ENCODE measurements around the gene SMG6. TPM values are rescaled to one million over a fixed set of nuclear protein-coding genes. Genes with fewer than 3 reads are reported as not detected.

The SMG6 gene
- total and polyA plus RNA-seq, 3 experiments from 2014 or later: 11.2 to 54.1 (median 53.3) TPM

- no peaks in the 10 kb centered on the region for H3K9me3 Mint-ChIP-seq
- H3K4me1 Mint-ChIP-seq: peaks cover 12 to 20% (median 18%) of the 10 kb centered on the region in 3 donors
- no peaks in the 10 kb centered on the region for H3K36me3 ChIP-seq (ENCODE audit: insufficient read depth, low read length)
- no peak overlapping the region for H3K4me3 Mint-ChIP-seq
- no peak overlapping the region for H3K27ac Mint-ChIP-seq
- H3K4me3 ChIP-seq (ENCODE audit: low read length): no peak overlapping the region
- H3K36me3 Mint-ChIP-seq: peaks cover 0 to 31% (median 10%) of the 10 kb centered on the region in 3 donors
- H3K27me3 Mint-ChIP-seq: peaks cover 0 to 2% of the 10 kb centered on the region in 2 donors
- no peak overlapping the region for H3K27ac ChIP-seq (ENCODE audit: low read depth, low read length)
- H3K4me1 ChIP-seq (ENCODE audit: insufficient read depth, low read length): peaks cover 8% of the 10 kb centered on the region
- no peaks in the 10 kb centered on the region for H3K9me3 ChIP-seq (ENCODE audit: low read length)
- ChIA-PET CTCF (interaction anchor here (0.7 to 1.1 kb wide), 2 partner anchors 28 to 88 kb away, joined by 3 read pairs; no protein-coding TSS in a partner anchor), POLR2A (no interaction called here)
- H3K27me3 ChIP-seq (ENCODE audit: insufficient read depth, low read length, poor library complexity, severe bottlenecking): no peaks in the 10 kb centered on the region
- no peak for DNase-seq
Observed at GRCh38 chr17:2140683-2141082, 162.9 kb downstream of the SMG6 start.

DNA sequence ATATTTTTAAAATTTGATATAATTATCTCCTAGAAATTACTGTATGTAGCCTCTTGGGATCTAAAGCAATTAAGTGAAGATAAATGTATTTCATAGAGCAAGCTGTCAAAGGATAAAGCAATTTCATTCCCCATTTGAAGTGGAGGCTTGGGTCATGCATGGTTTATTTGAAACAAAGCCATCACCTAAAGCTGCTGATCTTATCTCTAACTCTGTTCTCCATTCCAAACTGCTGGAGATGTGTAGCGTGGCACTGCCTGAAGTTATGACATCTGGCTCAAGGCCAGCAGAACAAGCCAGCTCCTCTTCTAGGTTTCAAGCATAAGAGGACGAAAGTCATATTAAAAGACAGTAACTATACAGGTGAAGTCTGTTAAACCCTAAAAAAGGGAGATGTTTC is 164.8 kb downstream of the SMG6 start:
- no peaks in the 10 kb centered on the region for H3K9me3 Mint-ChIP-seq
- peak overlapping the region in 6 of 8 donors; percentile 14 to 81 (median 63) for H3K27ac Mint-ChIP-seq
- peaks cover 12 to 20% (median 18%) of the 10 kb centered on the region in 3 donors for H3K4me1 Mint-ChIP-seq
- Histone ChIP-seq H3K27ac (ENCODE audit: low read depth, low read length) (no peak overlapping the region), H3K4me3 (ENCODE audit: low read length) (no peak overlapping the region), H3K9me3 (ENCODE audit: low read length) (no peaks in the 10 kb centered on the region), H3K4me1 (ENCODE audit: insufficient read depth, low read length) (peaks cover 8% of the 10 kb centered on the region), H3K36me3 (ENCODE audit: insufficient read depth, low read length) (no peaks in the 10 kb centered on the region), H3K27me3 (ENCODE audit: insufficient read depth, low read length, poor library complexity, severe bottlenecking) (no peaks in the 10 kb centered on the region)
- ChIA-PET CTCF (interaction anchor here (0.8 to 1.5 kb wide), 4 partner anchors 14 to 82 kb away, joined by 3 to 4 read pairs (median 3); no protein-coding TSS in a partner anchor), POLR2A (no interaction called here)
- no peak for DNase-seq
- H3K4me3 Mint-ChIP-seq: no peak overlapping the region
- H3K27me3 Mint-ChIP-seq: peaks cover 0 to 2% of the 10 kb centered on the region in 2 donors
- H3K36me3 Mint-ChIP-seq: peaks cover 0 to 21% (median 7%) of the 10 kb centered on the region in 3 donors

DNA sequence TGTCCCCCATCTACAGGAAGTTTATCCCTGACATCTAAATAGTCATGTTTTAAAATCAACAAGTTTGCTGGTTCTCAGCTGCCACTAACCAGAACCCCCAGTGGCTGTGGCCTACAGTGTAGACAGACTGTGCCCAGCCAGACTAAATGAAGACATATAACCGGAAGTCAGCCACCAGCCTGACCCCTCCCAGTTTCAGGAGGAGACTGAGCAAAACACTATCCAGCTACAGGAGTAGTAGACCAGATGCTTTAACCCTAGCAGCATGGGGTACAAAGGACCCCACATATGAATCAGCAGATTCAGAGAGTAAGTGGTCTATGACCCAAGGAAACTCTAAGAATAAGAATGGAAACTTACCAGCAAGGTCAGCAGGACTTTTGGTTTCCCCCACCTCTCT is 165.3 kb downstream of the SMG6 start:
- POLR2A ChIA-PET: no interaction called here
- H3K4me1 ChIP-seq (ENCODE audit: insufficient read depth, low read length): peaks cover 8% of the 10 kb centered on the region
- H3K4me3 ChIP-seq (ENCODE audit: low read length): no peak overlapping the region
- Mint-ChIP-seq H3K27me3 (peaks cover 0 to 2% of the 10 kb centered on the region in 2 donors), H3K27ac (peak overlapping the region in 7 of 8 donors; percentile 22 to 93 (median 78)), H3K4me1 (peaks cover 12 to 18% (median 17%) of the 10 kb centered on the region in 3 donors), H3K9me3 (no peaks in the 10 kb centered on the region), H3K36me3 (peaks cover 0 to 22% (median 6%) of the 10 kb centered on the region in 3 donors), H3K4me3 (peak overlapping the region in 1 of 7 donors; percentile 19)
- H3K27ac ChIP-seq (ENCODE audit: low read depth, low read length): no peak overlapping the region
- H3K27me3 ChIP-seq (ENCODE audit: insufficient read depth, low read length, poor library complexity, severe bottlenecking): no peaks in the 10 kb centered on the region
- no peaks in the 10 kb centered on the region for H3K9me3 ChIP-seq (ENCODE audit: low read length)
- DNase-seq: peak in 3 of 5 donors; percentile 3 to 55 (median 6)
- H3K36me3 ChIP-seq (ENCODE audit: insufficient read depth, low read length): no peaks in the 10 kb centered on the region
- CTCF ChIA-PET: interaction anchor here (0.8 to 1.4 kb wide), 5 partner anchors 13 to 81 kb away, joined by 3 to 4 read pairs (median 3); no protein-coding TSS in a partner anchor

DNA sequence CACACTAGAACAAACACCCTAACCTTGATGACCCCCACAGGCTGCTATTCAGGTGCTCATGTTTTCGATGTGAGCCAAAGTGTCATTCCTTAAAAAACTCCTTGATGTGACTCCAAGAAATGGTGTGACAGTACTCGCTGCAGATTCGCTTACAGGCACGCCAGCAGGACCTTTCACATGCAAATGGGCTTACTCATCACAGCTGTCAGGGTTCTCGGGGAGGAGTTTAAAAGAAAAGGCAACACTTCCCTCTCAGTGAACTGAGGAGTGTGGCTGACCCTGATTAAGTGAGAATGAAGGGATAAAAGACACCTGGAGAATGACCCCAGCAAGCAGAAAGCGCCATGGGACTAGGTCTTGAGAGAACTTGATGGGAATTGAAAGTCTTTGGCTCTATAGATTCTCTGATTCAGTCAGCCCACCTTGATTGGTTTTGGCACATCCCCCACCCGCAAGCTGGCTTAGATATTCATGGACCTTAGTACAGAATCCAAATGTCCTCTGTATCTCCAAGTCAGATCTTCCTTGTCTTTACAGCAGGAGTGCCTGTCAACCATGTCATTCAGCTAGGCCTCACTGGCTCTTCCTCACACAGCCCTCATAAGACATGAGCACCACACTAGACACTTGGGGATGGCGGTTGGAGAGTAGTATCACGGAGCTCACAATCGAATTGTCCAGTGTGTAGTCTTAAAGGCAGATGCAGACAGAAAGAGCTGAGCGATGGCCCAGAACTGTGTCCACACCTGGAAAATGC is 166.1 kb downstream of the SMG6 start:
- Histone ChIP-seq H3K27me3 (ENCODE audit: insufficient read depth, low read length, poor library complexity, severe bottlenecking) (no peaks in the 10 kb centered on the region), H3K27ac (ENCODE audit: low read depth, low read length) (no peak overlapping the region), H3K4me1 (ENCODE audit: insufficient read depth, low read length) (peaks cover 8% of the 10 kb centered on the region), H3K36me3 (ENCODE audit: insufficient read depth, low read length) (no peaks in the 10 kb centered on the region), H3K9me3 (ENCODE audit: low read length) (no peaks in the 10 kb centered on the region), H3K4me3 (ENCODE audit: low read length) (no peak overlapping the region)
- ChIA-PET CTCF (interaction anchor here (0.8 to 1.5 kb wide), 6 partner anchors 12 to 81 kb away, joined by 3 to 5 read pairs (median 4); no protein-coding TSS in a partner anchor), POLR2A (no interaction called here)
- no peaks in the 10 kb centered on the region for H3K9me3 Mint-ChIP-seq
- H3K27me3 Mint-ChIP-seq: peaks cover 0 to 2% of the 10 kb centered on the region in 2 donors
- peaks cover 0 to 26% (median 5%) of the 10 kb centered on the region in 3 donors for H3K36me3 Mint-ChIP-seq
- H3K4me3 Mint-ChIP-seq: no peak overlapping the region
- DNase-seq: no peak
- H3K27ac Mint-ChIP-seq: peak overlapping the region in 3 of 8 donors; percentile 9 to 81 (median 22)
- H3K4me1 Mint-ChIP-seq: peaks cover 12 to 16% (median 15%) of the 10 kb centered on the region in 3 donors

DNA sequence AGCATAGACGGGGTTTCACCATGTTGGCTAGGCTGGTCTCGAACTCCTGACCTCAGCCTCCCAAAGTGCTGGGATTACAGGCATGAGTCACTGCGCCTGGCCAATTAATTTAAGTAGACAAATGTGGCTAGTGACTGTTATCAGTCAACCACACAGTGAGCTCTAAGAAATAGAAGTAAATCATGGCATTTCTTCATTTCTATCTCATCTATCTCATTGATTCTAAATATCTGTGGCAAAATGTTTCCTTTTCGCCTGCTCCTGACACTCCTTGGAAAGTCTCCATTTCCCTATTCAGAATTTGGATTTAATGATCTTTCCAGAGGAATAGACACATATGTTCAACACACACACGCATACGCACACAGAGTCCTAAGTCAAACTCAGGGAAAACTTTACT is 167.3 kb downstream of the SMG6 start:
- H3K36me3 ChIP-seq (ENCODE audit: insufficient read depth, low read length): no peaks in the 10 kb centered on the region
- peaks cover 0 to 32% (median 7%) of the 10 kb centered on the region in 3 donors for H3K36me3 Mint-ChIP-seq
- H3K4me3 Mint-ChIP-seq: no peak overlapping the region
- H3K9me3 Mint-ChIP-seq: no peaks in the 10 kb centered on the region
- H3K9me3 ChIP-seq (ENCODE audit: low read length): no peaks in the 10 kb centered on the region
- POLR2A ChIA-PET: no interaction called here
- H3K4me1 Mint-ChIP-seq: peaks cover 12 to 16% (median 15%) of the 10 kb centered on the region in 3 donors
- H3K27ac ChIP-seq (ENCODE audit: low read depth, low read length): no peak overlapping the region
- no peak for DNase-seq
- peaks cover 8% of the 10 kb centered on the region for H3K4me1 ChIP-seq (ENCODE audit: insufficient read depth, low read length)
- CTCF ChIA-PET: interaction anchor here (1.5 kb wide), 1 partner anchor 27 kb away, joined by 3 read pairs; no protein-coding TSS in a partner anchor
- peak overlapping the region in 1 of 8 donors; percentile 12 for H3K27ac Mint-ChIP-seq
- H3K4me3 ChIP-seq (ENCODE audit: low read length): no peak overlapping the region
- H3K27me3 ChIP-seq (ENCODE audit: insufficient read depth, low read length, poor library complexity, severe bottlenecking): no peaks in the 10 kb centered on the region
- H3K27me3 Mint-ChIP-seq: no peaks in the 10 kb centered on the region

DNA sequence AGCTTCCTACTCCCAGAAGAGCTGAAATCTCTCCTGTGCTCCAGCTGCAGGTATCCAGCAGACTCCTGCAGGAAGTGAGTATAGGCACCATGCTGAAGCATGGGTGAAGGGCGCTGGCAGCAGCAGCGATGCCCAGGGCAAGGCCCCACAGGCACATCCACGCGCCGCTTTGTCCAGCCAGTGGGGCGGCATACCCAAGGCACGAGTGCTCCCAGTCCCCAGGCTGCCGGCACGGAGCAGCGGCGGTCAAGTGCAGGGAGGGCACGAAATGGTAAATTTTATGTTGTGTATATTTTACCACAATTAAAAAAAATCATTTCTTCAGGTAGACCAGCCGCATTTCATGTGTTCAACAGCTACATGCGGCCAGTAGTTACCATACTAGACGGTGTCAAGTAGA is 175.6 kb downstream of the SMG6 start:
- peaks cover 0 to 1% of the 10 kb centered on the region in 2 donors for H3K27me3 Mint-ChIP-seq
- Histone ChIP-seq H3K27me3 (ENCODE audit: insufficient read depth, low read length, poor library complexity, severe bottlenecking) (no peaks in the 10 kb centered on the region), H3K9me3 (ENCODE audit: low read length) (no peaks in the 10 kb centered on the region), H3K36me3 (ENCODE audit: insufficient read depth, low read length) (peaks cover 4% of the 10 kb centered on the region), H3K27ac (ENCODE audit: low read depth, low read length) (no peak overlapping the region), H3K4me1 (ENCODE audit: insufficient read depth, low read length) (peaks cover 13% of the 10 kb centered on the region), H3K4me3 (ENCODE audit: low read length) (no peak overlapping the region)
- DNase-seq: no peak
- no peak overlapping the region for H3K4me3 Mint-ChIP-seq
- no peaks in the 10 kb centered on the region for H3K9me3 Mint-ChIP-seq
- H3K4me1 Mint-ChIP-seq: peaks cover 15 to 22% (median 21%) of the 10 kb centered on the region in 3 donors
- CTCF ChIA-PET: no interaction called here
- POLR2A ChIA-PET: no interaction called here
- H3K27ac Mint-ChIP-seq: peak overlapping the region in 1 of 8 donors; percentile 80
- H3K36me3 Mint-ChIP-seq: peaks cover 0 to 33% (median 10%) of the 10 kb centered on the region in 3 donors

DNA sequence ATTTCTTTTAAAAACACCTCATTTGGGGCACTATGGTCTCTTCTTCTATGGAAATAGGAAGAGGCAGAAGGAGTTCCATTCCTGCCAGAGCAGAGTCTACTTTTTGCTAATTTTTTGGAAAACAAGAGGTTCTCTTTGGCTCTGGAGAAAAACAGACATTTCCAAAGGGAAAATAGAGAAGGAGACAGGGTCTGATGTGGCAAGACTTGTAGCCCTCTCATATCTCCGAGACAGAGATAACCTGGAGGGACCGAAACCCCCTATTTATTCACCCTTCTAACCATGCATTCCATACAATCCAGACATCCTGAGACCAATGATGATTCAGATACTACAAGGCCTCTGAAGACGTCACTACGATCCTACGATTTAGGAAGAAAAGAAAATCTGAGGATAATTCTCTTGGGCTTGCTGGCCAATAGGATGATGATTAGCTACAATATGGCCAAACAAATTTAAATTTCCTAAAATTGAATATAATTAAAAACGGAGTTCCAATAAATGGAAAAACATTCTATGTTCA is 178.5 kb downstream of the SMG6 start:
- H3K9me3 Mint-ChIP-seq: no peaks in the 10 kb centered on the region
- H3K36me3 ChIP-seq (ENCODE audit: insufficient read depth, low read length): peaks cover 4% of the 10 kb centered on the region
- H3K4me3 Mint-ChIP-seq: no peak overlapping the region
- peaks cover 13% of the 10 kb centered on the region for H3K4me1 ChIP-seq (ENCODE audit: insufficient read depth, low read length)
- H3K27me3 Mint-ChIP-seq: peaks cover 0 to 1% of the 10 kb centered on the region in 2 donors
- POLR2A ChIA-PET: no interaction called here
- peaks cover 15 to 22% (median 19%) of the 10 kb centered on the region in 3 donors for H3K4me1 Mint-ChIP-seq
- DNase-seq: no peak
- H3K27ac ChIP-seq (ENCODE audit: low read depth, low read length): no peak overlapping the region
- no peak overlapping the region for H3K27ac Mint-ChIP-seq
- no peaks in the 10 kb centered on the region for H3K27me3 ChIP-seq (ENCODE audit: insufficient read depth, low read length, poor library complexity, severe bottlenecking)
- H3K9me3 ChIP-seq (ENCODE audit: low read length): no peaks in the 10 kb centered on the region
- H3K4me3 ChIP-seq (ENCODE audit: low read length): no peak overlapping the region
- CTCF ChIA-PET: interaction anchor here (1.5 kb wide), 1 partner anchor 13 kb away, joined by 3 read pairs; no protein-coding TSS in a partner anchor
- H3K36me3 Mint-ChIP-seq: peaks cover 3 to 42% (median 14%) of the 10 kb centered on the region in 3 donors

- peaks cover 0 to 1% of the 10 kb centered on the region in 2 donors for H3K27me3 Mint-ChIP-seq
- H3K36me3 Mint-ChIP-seq: peaks cover 5 to 47% (median 14%) of the 10 kb centered on the region in 3 donors
- Histone ChIP-seq H3K9me3 (ENCODE audit: low read length) (no peaks in the 10 kb centered on the region), H3K27me3 (ENCODE audit: insufficient read depth, low read length, poor library complexity, severe bottlenecking) (no peaks in the 10 kb centered on the region), H3K27ac (ENCODE audit: low read depth, low read length) (no peak overlapping the region), H3K4me1 (ENCODE audit: insufficient read depth, low read length) (peaks cover 13% of the 10 kb centered on the region), H3K36me3 (ENCODE audit: insufficient read depth, low read length) (peaks cover 4% of the 10 kb centered on the region), H3K4me3 (ENCODE audit: low read length) (no peak overlapping the region)
- DNase-seq: no peak
- POLR2A ChIA-PET: no interaction called here
- H3K9me3 Mint-ChIP-seq: no peaks in the 10 kb centered on the region
- CTCF ChIA-PET: interaction anchor here (1.5 kb wide), 1 partner anchor 14 kb away, joined by 3 read pairs; no protein-coding TSS in a partner anchor
- H3K27ac Mint-ChIP-seq: peak overlapping the region in 4 of 8 donors; percentile 28 to 66 (median 42)
- H3K4me1 Mint-ChIP-seq: peaks cover 15 to 22% (median 17%) of the 10 kb centered on the region in 3 donors
- no peak overlapping the region for H3K4me3 Mint-ChIP-seq
Observed at GRCh38 chr17:2124391-2124790, 179.2 kb downstream of the SMG6 start.

Data from CD8-positive, alpha-beta memory T cell (primary cell).